ENCODE data around the gene ASCL4.

Gene ASCL4

DNA sequence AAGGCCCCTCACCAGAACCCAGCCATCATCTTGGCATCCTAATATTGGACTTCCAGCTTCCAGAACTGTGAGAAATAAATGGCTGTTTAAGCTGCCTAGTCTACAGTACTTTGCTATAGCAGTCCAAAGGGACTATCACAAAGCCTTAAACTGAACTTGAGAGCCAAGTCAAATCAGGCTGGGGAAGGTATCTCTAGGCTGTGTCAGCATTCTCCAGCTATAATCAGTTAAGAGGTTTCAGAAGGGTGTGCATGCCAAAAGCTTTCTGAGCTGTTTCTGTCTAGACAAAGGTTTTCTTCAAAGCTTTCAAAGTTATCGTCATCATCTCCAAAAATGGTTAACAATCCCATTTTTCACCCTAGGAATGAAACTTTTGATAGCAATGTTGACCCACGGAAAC, 7.6 kb downstream of the ASCL4 start:
- no peaks in the 10 kb centered on the region for H3K36me3 ChIP-seq (ENCODE audit: insufficient read depth, low read length)
- no peaks in the 10 kb centered on the region for H3K9me3 ChIP-seq (ENCODE audit: low read depth, low read length)
- H3K27ac ChIP-seq = no peak overlapping the region
- no peak overlapping the region for H3K4me3 ChIP-seq
- no peak for DNase-seq (ENCODE audit: low read depth, low spot score)
- H3K9ac ChIP-seq (ENCODE audit: insufficient read length) = no peak overlapping the region
- no peak for TF ChIP-seq POLR2AphosphoS5 (IDR thresholded peaks at IDR 0.05; ENCODE audit: borderline replicate concordance, low read depth, low read length)
- TF ChIP-seq FOXP2 (optimal IDR thresholded peaks at IDR 0.05; ENCODE audit: control extremely low read depth, extremely low read length, insufficient read depth) = no peak
- no peak for TF ChIP-seq EZH2 (IDR thresholded peaks at IDR 0.05)

DNA sequence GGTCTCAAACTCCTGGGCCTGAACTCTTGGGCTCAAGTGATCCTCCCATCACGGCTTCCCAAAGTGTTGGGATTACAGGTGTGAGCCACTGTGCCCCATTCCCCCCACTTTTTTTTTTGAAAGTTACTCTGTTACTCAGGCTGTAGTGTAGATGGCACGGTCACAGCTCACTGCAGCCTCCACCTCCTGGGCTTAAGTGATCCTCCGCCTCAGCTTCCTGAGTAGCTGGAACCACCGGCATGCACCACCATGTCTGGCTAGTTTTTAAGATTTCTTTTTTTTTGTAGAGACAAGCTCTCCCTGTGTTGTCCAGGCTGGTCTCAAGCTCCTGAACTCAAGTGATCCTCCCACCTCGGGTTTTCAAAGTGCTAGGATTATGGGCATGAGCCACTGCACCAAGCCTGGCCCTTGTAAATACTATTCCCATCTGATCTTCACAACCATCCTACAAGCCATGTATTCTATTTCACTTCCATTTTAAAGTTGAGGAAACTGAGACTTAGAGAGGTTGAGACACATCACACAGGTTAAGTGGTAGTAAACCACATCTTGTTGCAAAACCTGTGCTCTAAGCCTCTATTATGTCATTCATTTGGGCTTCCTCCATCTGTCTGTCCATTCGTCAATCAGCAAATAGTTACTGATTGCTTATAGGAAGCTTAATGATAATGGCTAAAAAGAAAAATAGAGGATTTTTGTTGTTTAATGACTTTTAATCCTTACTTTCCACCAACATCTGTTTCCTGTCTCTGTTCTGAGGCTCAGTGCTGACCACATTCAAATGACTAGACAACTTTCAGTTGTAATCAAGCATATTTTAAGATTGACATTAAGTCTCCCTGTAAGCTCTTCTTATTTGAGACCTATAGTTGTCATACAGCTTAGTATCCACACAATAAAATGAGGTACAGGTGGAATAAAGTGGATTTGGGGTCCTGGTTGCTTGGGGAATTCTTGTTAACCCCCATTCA, 9.2 kb downstream of the ASCL4 start:
- H3K4me3 ChIP-seq = no peak overlapping the region
- H3K36me3 ChIP-seq (ENCODE audit: insufficient read depth, low read length) = no peaks in the 10 kb centered on the region
- DNase-seq (ENCODE audit: low read depth, low spot score) = no peak
- TF ChIP-seq EZH2 (IDR thresholded peaks at IDR 0.05) (no peak), FOXP2 (optimal IDR thresholded peaks at IDR 0.05; ENCODE audit: control extremely low read depth, extremely low read length, insufficient read depth) (no peak), POLR2AphosphoS5 (IDR thresholded peaks at IDR 0.05; ENCODE audit: borderline replicate concordance, low read depth, low read length) (no peak)
- no peak overlapping the region for H3K27ac ChIP-seq
- H3K9me3 ChIP-seq (ENCODE audit: low read depth, low read length) = no peaks in the 10 kb centered on the region
- H3K9ac ChIP-seq (ENCODE audit: insufficient read length) = no peak overlapping the region

DNA sequence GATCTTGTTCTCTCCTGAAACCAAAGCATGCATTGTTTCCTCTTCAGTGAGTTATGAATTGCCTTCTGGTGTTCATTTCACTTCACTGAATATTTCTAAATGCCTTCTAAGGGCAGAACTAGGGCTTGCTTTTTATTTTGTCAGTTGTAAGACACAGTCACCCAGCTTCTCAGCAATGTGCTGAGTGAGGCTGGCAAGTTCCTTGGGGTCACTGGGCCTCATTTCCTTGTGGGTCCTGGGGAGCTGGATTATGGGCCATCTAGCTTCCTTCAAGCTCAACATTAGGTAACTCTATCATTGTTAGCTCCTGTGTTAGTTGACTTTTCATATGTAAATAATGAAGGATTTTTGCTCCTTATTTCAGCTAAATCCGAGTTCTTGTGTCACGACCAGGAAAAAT, 13.8 kb downstream of the ASCL4 start:
- Histone ChIP-seq H3K36me3 (ENCODE audit: insufficient read depth, low read length) (no peaks in the 10 kb centered on the region), H3K9ac (ENCODE audit: insufficient read length) (no peak overlapping the region), H3K4me3 (no peak overlapping the region), H3K27ac (no peak overlapping the region), H3K9me3 (ENCODE audit: low read depth, low read length) (no peaks in the 10 kb centered on the region)
- DNase-seq (ENCODE audit: low read depth, low spot score) = no peak
- TF ChIP-seq POLR2AphosphoS5 (IDR thresholded peaks at IDR 0.05; ENCODE audit: borderline replicate concordance, low read depth, low read length) (no peak), FOXP2 (optimal IDR thresholded peaks at IDR 0.05; ENCODE audit: control extremely low read depth, extremely low read length, insufficient read depth) (no peak), EZH2 (IDR thresholded peaks at IDR 0.05) (no peak)

DNA sequence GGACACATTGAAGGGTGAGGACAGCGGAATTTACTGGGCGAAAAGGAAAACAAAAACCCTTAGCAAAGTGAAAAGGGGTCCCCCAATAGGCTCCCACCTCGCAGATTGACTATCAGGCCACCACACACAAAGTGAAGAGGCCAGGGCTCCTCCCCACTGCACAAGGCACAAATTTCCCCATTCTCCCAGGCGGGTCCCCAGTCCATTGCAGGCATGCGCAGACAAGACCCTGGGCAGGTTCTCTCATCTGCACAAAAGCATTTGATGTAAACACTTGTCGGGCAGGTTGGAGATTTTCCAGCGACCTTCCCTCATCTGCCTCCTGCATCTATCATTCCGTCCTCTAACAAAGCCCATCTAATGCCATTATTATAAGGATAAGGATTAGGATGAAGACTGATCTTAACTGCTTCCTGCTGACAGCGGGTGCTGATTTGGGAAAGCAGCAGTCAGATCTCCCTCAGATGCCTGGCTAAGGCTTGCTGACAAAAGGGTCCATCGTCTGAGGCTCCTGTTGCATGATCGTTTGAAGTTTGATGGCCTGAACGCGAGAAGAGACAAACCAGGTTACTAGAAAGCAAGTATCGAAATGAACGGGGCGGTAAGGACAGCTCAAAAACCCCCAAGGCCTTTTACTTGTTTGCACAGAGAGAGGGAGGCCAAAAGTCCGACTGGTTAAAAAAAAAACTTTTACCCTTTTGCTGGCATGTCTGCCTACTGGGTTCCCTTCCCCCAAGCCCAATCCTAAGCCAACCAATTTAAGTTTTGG, 14.4 kb downstream of the ASCL4 start:
- no peak overlapping the region for H3K9ac ChIP-seq (ENCODE audit: insufficient read length)
- DNase-seq (ENCODE audit: low read depth, low spot score) = no peak
- no peak overlapping the region for H3K27ac ChIP-seq
- no peaks in the 10 kb centered on the region for H3K9me3 ChIP-seq (ENCODE audit: low read depth, low read length)
- H3K36me3 ChIP-seq (ENCODE audit: insufficient read depth, low read length) = no peaks in the 10 kb centered on the region
- no peak for TF ChIP-seq FOXP2 (optimal IDR thresholded peaks at IDR 0.05; ENCODE audit: control extremely low read depth, extremely low read length, insufficient read depth)
- TF ChIP-seq POLR2AphosphoS5 (IDR thresholded peaks at IDR 0.05; ENCODE audit: borderline replicate concordance, low read depth, low read length) = no peak
- TF ChIP-seq EZH2 (IDR thresholded peaks at IDR 0.05) = no peak
- H3K4me3 ChIP-seq = no peak overlapping the region

DNA sequence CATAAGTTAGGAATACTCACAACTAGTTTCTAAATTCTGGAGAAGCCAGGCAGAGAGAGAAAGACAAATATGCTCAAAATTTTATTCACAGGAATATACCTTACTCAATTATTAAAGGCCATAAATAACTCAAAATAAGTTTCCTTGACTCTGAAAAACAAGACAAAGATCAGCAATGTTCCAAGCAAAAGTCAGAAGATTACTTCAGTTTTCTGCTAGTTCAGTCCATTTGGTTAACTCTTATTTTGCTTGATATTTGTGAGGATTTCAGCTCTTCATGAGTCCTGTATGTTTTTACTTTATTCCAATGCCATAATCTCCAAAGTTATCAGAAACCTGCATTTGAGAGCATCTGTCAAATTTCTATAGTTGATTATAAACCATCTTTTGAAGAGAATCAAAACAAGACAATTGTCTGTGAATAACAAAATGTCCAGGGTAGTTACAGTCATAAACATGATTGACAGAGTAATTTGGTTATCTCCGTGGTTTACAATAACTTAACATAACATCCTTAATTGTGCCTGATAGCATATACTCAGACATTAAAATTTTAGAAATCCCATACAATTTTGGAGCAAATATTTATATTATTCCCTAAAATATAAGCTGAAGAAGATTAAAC, 17.1 kb downstream of the ASCL4 start:
- no peak overlapping the region for H3K9ac ChIP-seq (ENCODE audit: insufficient read length)

DNA sequence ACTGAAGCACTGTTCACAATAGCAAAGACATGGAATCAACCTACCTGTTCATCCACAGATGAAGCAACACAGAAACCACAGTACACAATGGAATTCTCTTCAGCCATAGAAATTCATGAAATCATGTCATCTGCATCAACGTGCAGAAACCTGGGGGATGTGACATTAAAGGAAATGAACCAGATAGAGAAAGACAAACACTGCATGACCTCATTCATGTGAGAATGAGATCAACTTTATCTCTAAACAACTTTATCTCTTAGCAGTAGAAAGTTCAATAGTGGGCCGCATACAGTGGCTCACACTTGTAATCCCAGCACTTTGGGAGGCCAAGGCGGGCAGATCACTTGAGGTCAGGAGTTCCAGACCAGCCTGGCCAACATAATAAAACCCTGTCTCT, 19.9 kb downstream of the ASCL4 start:
- no peaks in the 10 kb centered on the region for H3K36me3 ChIP-seq (ENCODE audit: insufficient read depth, low read length)
- H3K4me3 ChIP-seq = no peak overlapping the region
- no peak overlapping the region for H3K27ac ChIP-seq
- no peak overlapping the region for H3K9ac ChIP-seq (ENCODE audit: insufficient read length)
- TF ChIP-seq FOXP2 (optimal IDR thresholded peaks at IDR 0.05; ENCODE audit: control extremely low read depth, extremely low read length, insufficient read depth) = no peak
- TF ChIP-seq POLR2AphosphoS5 (IDR thresholded peaks at IDR 0.05; ENCODE audit: borderline replicate concordance, low read depth, low read length) = no peak
- no peak for TF ChIP-seq EZH2 (IDR thresholded peaks at IDR 0.05)
- no peaks in the 10 kb centered on the region for H3K9me3 ChIP-seq (ENCODE audit: low read depth, low read length)
- no peak for DNase-seq (ENCODE audit: low read depth, low spot score)

More for the DNA sequence above, 17.1 kb downstream of the ASCL4 start:
- no peaks in the 10 kb centered on the region for H3K9me3 ChIP-seq (ENCODE audit: low read depth, low read length)
- DNase-seq (ENCODE audit: low read depth, low spot score) = no peak
- H3K4me3 ChIP-seq = no peak overlapping the region
- TF ChIP-seq EZH2 (IDR thresholded peaks at IDR 0.05) (no peak), FOXP2 (optimal IDR thresholded peaks at IDR 0.05; ENCODE audit: control extremely low read depth, extremely low read length, insufficient read depth) (no peak), POLR2AphosphoS5 (IDR thresholded peaks at IDR 0.05; ENCODE audit: borderline replicate concordance, low read depth, low read length) (no peak)
- no peak overlapping the region for H3K27ac ChIP-seq
- no peaks in the 10 kb centered on the region for H3K36me3 ChIP-seq (ENCODE audit: insufficient read depth, low read length)

DNA sequence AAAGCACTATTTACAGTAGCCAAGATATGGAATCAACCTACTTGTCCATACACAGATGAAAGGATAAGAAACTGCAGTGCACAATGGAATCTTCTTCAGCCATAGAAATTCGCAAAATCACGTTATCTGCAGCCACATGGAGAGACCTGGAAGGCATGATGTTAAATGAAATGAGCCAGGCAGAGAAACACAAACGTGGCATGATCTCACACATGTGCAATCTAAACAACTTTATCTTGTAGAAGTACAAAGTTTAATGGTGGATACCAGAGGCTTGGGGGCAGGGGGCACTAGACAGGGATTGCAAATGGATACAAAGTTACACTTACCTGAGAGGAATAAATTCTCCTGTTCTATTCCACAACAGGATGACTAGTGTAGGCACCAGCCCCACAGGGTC, 24.1 kb downstream of the ASCL4 start:
- DNase-seq (ENCODE audit: low read depth, low spot score) = no peak
- Histone ChIP-seq H3K9ac (ENCODE audit: insufficient read length) (no peak overlapping the region), H3K4me3 (no peak overlapping the region), H3K36me3 (ENCODE audit: insufficient read depth, low read length) (no peaks in the 10 kb centered on the region), H3K9me3 (ENCODE audit: low read depth, low read length) (no peaks in the 10 kb centered on the region), H3K27ac (no peak overlapping the region)
- no peak for TF ChIP-seq EZH2 (IDR thresholded peaks at IDR 0.05)
- TF ChIP-seq POLR2AphosphoS5 (IDR thresholded peaks at IDR 0.05; ENCODE audit: borderline replicate concordance, low read depth, low read length) = no peak
- TF ChIP-seq FOXP2 (optimal IDR thresholded peaks at IDR 0.05; ENCODE audit: control extremely low read depth, extremely low read length, insufficient read depth) = no peak

DNA sequence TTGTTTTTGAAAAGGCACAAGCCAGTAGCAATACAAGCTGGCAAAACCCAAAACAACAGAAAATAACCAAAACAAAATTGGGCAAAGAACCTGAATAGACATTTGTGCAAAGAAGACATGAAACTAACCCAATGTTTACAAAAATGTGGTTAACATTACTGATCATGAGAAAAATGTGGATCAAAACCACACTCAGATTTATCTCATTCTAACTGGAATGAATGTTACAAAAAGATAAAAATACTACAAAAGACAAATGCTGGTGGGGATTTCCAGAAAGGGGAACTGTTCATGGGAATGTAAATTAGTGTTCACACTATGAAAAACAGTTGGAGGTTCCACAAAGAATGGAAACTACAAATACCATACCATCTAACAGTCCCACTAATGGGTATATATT, 26.6 kb downstream of the ASCL4 start:
- H3K9me3 ChIP-seq (ENCODE audit: low read depth, low read length) = no peaks in the 10 kb centered on the region
- H3K4me3 ChIP-seq = no peak overlapping the region
- DNase-seq (ENCODE audit: low read depth, low spot score) = no peak
- no peak for TF ChIP-seq FOXP2 (optimal IDR thresholded peaks at IDR 0.05; ENCODE audit: control extremely low read depth, extremely low read length, insufficient read depth)
- TF ChIP-seq POLR2AphosphoS5 (IDR thresholded peaks at IDR 0.05; ENCODE audit: borderline replicate concordance, low read depth, low read length) = no peak
- no peak for TF ChIP-seq EZH2 (IDR thresholded peaks at IDR 0.05)
- H3K36me3 ChIP-seq (ENCODE audit: insufficient read depth, low read length) = no peaks in the 10 kb centered on the region
- no peak overlapping the region for H3K9ac ChIP-seq (ENCODE audit: insufficient read length)
- H3K27ac ChIP-seq = no peak overlapping the region

Measured in SK-N-MC (cell line).